ENCODE data around the gene SEPTIN2. TPM values are rescaled to one million over a fixed set of nuclear protein-coding genes. Genes with fewer than 3 reads are reported as not detected.
"Not testable (repeated sequence)": the region's sequence is repeated elsewhere in the genome, so short reads cannot be mapped to it uniquely, and the experiment has no call there.

Gene SEPTIN2
- total RNA-seq, 4 donors from 2014 or later, result 135 to 631 (median 268) TPM

GRCh38 chr2:241273210-241274020 is 42.3 kb upstream of the SEPTIN2 start:
- H3K4me1 ChIP-seq, result peaks cover 4 to 12% of the 10 kb centered on the region in 2 donors
- peak overlapping the region; percentile 58 to 100 for H3K4me3 ChIP-seq
- intact Hi-C loops (cut with DNase I; ENCODE audit: low total_unique reads), result loop anchor here (5.0 kb wide), 1 partner anchor 84 kb away; the partner anchor contains the start of gene FARP2
- DNase-seq, result no peak
- TF ChIP-seq POLR2A (IDR thresholded peaks at IDR 0.05) (no peak), CTCF (IDR thresholded peaks at IDR 0.05) (no peak)
- H3K27ac ChIP-seq, result peak overlapping the region; percentile 95 to 97
- H3K9me3 ChIP-seq, result no peaks in the 10 kb centered on the region
- no peaks in the 10 kb centered on the region for H3K36me3 ChIP-seq
- H3K27me3 ChIP-seq, result no peaks in the 10 kb centered on the region

GRCh38 chr2:241274127-241274526 is 41.6 kb upstream of the SEPTIN2 start:
- intact Hi-C loops (cut with DNase I; ENCODE audit: low total_unique reads), result loop anchor here (5.0 kb wide), 1 partner anchor 83 kb away; the partner anchor contains the start of gene FARP2
- peaks cover 4 to 12% of the 10 kb centered on the region in 2 donors for H3K4me1 ChIP-seq

GRCh38 chr2:241275504-241275903 is 40.2 kb upstream of the SEPTIN2 start:
- intact Hi-C loops (cut with DNase I; ENCODE audit: low total_unique reads), result no loop called here

More at GRCh38 chr2:241274127-241274526, 41.6 kb upstream of the SEPTIN2 start:
- H3K4me3 ChIP-seq, result no peak overlapping the region
- DNase-seq, result no peak
- H3K36me3 ChIP-seq, result no peaks in the 10 kb centered on the region
- no peaks in the 10 kb centered on the region for H3K27me3 ChIP-seq
- H3K9me3 ChIP-seq, result no peaks in the 10 kb centered on the region
- no peak for TF ChIP-seq CTCF (IDR thresholded peaks at IDR 0.05)
- no peak for TF ChIP-seq POLR2A (IDR thresholded peaks at IDR 0.05)
- no peak overlapping the region for H3K27ac ChIP-seq

GRCh38 chr2:241275910-241276309 is 39.8 kb upstream of the SEPTIN2 start:
- intact Hi-C loops (cut with DNase I; ENCODE audit: low total_unique reads), result no loop called here
- no peaks in the 10 kb centered on the region for H3K27me3 ChIP-seq
- H3K9me3 ChIP-seq, result no peaks in the 10 kb centered on the region
- peaks cover 0 to 5% of the 10 kb centered on the region in 2 donors for H3K4me1 ChIP-seq
- DNase-seq, result no peak
- TF ChIP-seq POLR2A (IDR thresholded peaks at IDR 0.05) (no peak), CTCF (IDR thresholded peaks at IDR 0.05) (no peak)
- no peak overlapping the region for H3K27ac ChIP-seq
- H3K36me3 ChIP-seq, result no peaks in the 10 kb centered on the region
- H3K4me3 ChIP-seq, result no peak overlapping the region

More at GRCh38 chr2:241275504-241275903, 40.2 kb upstream of the SEPTIN2 start:
- H3K27ac ChIP-seq, result no peak overlapping the region
- TF ChIP-seq CTCF (IDR thresholded peaks at IDR 0.05) (no peak), POLR2A (IDR thresholded peaks at IDR 0.05) (no peak)
- no peak overlapping the region for H3K4me3 ChIP-seq
- H3K9me3 ChIP-seq, result no peaks in the 10 kb centered on the region
- peaks cover 1 to 9% of the 10 kb centered on the region in 2 donors for H3K4me1 ChIP-seq
- H3K27me3 ChIP-seq, result no peaks in the 10 kb centered on the region
- H3K36me3 ChIP-seq, result no peaks in the 10 kb centered on the region
- no peak for DNase-seq

GRCh38 chr2:241278306-241278705 is 37.4 kb upstream of the SEPTIN2 start:
- H3K4me3 ChIP-seq; H3K4me1 ChIP-seq; H3K27me3 ChIP-seq; H3K27ac ChIP-seq; H3K36me3 ChIP-seq; intact Hi-C loops (cut with DNase I; ENCODE audit: low total_unique reads); DNase-seq; H3K9me3 ChIP-seq: not testable (repeated sequence)

All from uterus (tissue), 4 donors.